ENCODE data around the gene SPATS2. TPM values are rescaled to one million over a fixed set of nuclear protein-coding genes. Genes with fewer than 3 reads are reported as not detected.

Gene SPATS2
- total RNA-seq, 1 experiment from 2014 or later: 43.1 TPM

GRCh38 chr12:49334226-49334625, 33.0 kb upstream of the SPATS2 start:
- ChIA-PET CTCF (interaction anchor here (1.2 to 1.6 kb wide), 3 partner anchors 13 to 37 kb away, joined by 3 to 14 read pairs (median 3); partner anchors contain the start of gene DNAJC22), POLR2A (no interaction called here)
- no peak overlapping the region for H3K27ac Mint-ChIP-seq (ENCODE audit: unreplicated experiment)
- no peaks in the 10 kb centered on the region for H3K9me3 ChIP-seq
- H3K27me3 Mint-ChIP-seq (ENCODE audit: insufficient read depth, unreplicated experiment): no peaks in the 10 kb centered on the region
- H3K27me3 ChIP-seq (replicated peaks; ENCODE audit: control insufficient read depth, insufficient read depth, low read length): no peaks in the 10 kb centered on the region
- no peak for DNase-seq
- peaks cover 27% of the 10 kb centered on the region for H3K4me1 ChIP-seq
- H3K4me1 Mint-ChIP-seq (ENCODE audit: low read depth, unreplicated experiment): peaks cover 32% of the 10 kb centered on the region
- intact Hi-C loops (cut with micrococcal nuclease; ENCODE audit: unreplicated experiment): no loop called here
- BruUV-seq (replicated peaks): no TSS peak
- no peak overlapping the region for H3K4me3 ChIP-seq (ENCODE audit: low read depth, low read length)
- H3K36me3 Mint-ChIP-seq (ENCODE audit: insufficient read depth, unreplicated experiment): peaks cover 8% of the 10 kb centered on the region
- 0 out of 2 replicates have a peak, but pooled peaks cover 1% of the 10 kb centered on the region for H3K36me3 ChIP-seq (ENCODE audit: control insufficient read depth, insufficient read depth, low read length)
- H3K9me3 Mint-ChIP-seq (ENCODE audit: unreplicated experiment): no peaks in the 10 kb centered on the region
- H3K4me3 Mint-ChIP-seq (ENCODE audit: unreplicated experiment): no peak overlapping the region
- TF ChIP-seq CTCF (IDR thresholded peaks at IDR 0.05; ENCODE audit: insufficient read depth in 1 of 2, low read depth in 1 of 2, low read length in 1 of 2, severe bottlenecking in 1 of 2, unreplicated experiment in 1 of 2): no peak

GRCh38 chr12:49334681-49335080, 32.6 kb upstream of the SPATS2 start:
- intact Hi-C loops (cut with micrococcal nuclease; ENCODE audit: unreplicated experiment): no loop called here
- no peak overlapping the region for H3K4me3 ChIP-seq (ENCODE audit: low read depth, low read length)
- H3K36me3 ChIP-seq (ENCODE audit: control insufficient read depth, insufficient read depth, low read length): no peaks in the 10 kb centered on the region
- H3K9me3 Mint-ChIP-seq (ENCODE audit: unreplicated experiment): no peaks in the 10 kb centered on the region
- ChIA-PET POLR2A (no interaction called here), CTCF (interaction anchor here (1.2 to 1.6 kb wide), 3 partner anchors 13 to 37 kb away, joined by 3 to 14 read pairs (median 3); partner anchors contain the start of gene DNAJC22)
- H3K27ac Mint-ChIP-seq (ENCODE audit: unreplicated experiment): no peak overlapping the region
- H3K4me3 Mint-ChIP-seq (ENCODE audit: unreplicated experiment): no peak overlapping the region
- peaks cover 32% of the 10 kb centered on the region for H3K4me1 Mint-ChIP-seq (ENCODE audit: low read depth, unreplicated experiment)
- peaks cover 27% of the 10 kb centered on the region for H3K4me1 ChIP-seq
- no peaks in the 10 kb centered on the region for H3K9me3 ChIP-seq
- H3K36me3 Mint-ChIP-seq (ENCODE audit: insufficient read depth, unreplicated experiment): peaks cover 8% of the 10 kb centered on the region
- TF ChIP-seq CTCF (IDR thresholded peaks at IDR 0.05; ENCODE audit: insufficient read depth in 1 of 2, low read depth in 1 of 2, low read length in 1 of 2, severe bottlenecking in 1 of 2, unreplicated experiment in 1 of 2): no peak
- H3K27me3 ChIP-seq (replicated peaks; ENCODE audit: control insufficient read depth, insufficient read depth, low read length): no peaks in the 10 kb centered on the region
- DNase-seq: no peak
- BruUV-seq (replicated peaks): no TSS peak
- H3K27me3 Mint-ChIP-seq (ENCODE audit: insufficient read depth, unreplicated experiment): no peaks in the 10 kb centered on the region

- Histone ChIP-seq H3K4me1 (peaks cover 27% of the 10 kb centered on the region), H3K36me3 (ENCODE audit: control insufficient read depth, insufficient read depth, low read length) (no peaks in the 10 kb centered on the region), H3K27me3 (replicated peaks; ENCODE audit: control insufficient read depth, insufficient read depth, low read length) (no peaks in the 10 kb centered on the region), H3K9me3 (no peaks in the 10 kb centered on the region), H3K4me3 (ENCODE audit: low read depth, low read length) (no peak overlapping the region)
- no peaks in the 10 kb centered on the region for H3K27me3 Mint-ChIP-seq (ENCODE audit: insufficient read depth, unreplicated experiment)
- POLR2A ChIA-PET: no interaction called here
- no peak overlapping the region for H3K27ac Mint-ChIP-seq (ENCODE audit: unreplicated experiment)
- peaks cover 32% of the 10 kb centered on the region for H3K4me1 Mint-ChIP-seq (ENCODE audit: low read depth, unreplicated experiment)
- no TSS peak for BruUV-seq (replicated peaks)
- no peak overlapping the region for H3K4me3 Mint-ChIP-seq (ENCODE audit: unreplicated experiment)
- H3K9me3 Mint-ChIP-seq (ENCODE audit: unreplicated experiment): no peaks in the 10 kb centered on the region
- TF ChIP-seq CTCF (IDR thresholded peaks at IDR 0.05; ENCODE audit: insufficient read depth in 1 of 2, low read depth in 1 of 2, low read length in 1 of 2, severe bottlenecking in 1 of 2, unreplicated experiment in 1 of 2): no peak
- CTCF ChIA-PET: interaction anchor here (0.6 to 1.6 kb wide), 4 partner anchors 12 to 38 kb away, joined by 3 to 14 read pairs (median 3); partner anchors contain the start of gene DNAJC22
- peaks cover 8% of the 10 kb centered on the region for H3K36me3 Mint-ChIP-seq (ENCODE audit: insufficient read depth, unreplicated experiment)
- DNase-seq: no peak
- intact Hi-C loops (cut with micrococcal nuclease; ENCODE audit: unreplicated experiment): no loop called here
These were observed 31.9 kb upstream of the SPATS2 start for GRCh38 chr12:49335118-49335954.
